ENCODE results near the gene ADAM10. TPM values are rescaled to one million over a fixed set of nuclear protein-coding genes. Genes with fewer than 3 reads are reported as not detected.

Gene ADAM10
- total RNA-seq, 1 donor from 2014 or later, result 64.9 TPM

DNA sequence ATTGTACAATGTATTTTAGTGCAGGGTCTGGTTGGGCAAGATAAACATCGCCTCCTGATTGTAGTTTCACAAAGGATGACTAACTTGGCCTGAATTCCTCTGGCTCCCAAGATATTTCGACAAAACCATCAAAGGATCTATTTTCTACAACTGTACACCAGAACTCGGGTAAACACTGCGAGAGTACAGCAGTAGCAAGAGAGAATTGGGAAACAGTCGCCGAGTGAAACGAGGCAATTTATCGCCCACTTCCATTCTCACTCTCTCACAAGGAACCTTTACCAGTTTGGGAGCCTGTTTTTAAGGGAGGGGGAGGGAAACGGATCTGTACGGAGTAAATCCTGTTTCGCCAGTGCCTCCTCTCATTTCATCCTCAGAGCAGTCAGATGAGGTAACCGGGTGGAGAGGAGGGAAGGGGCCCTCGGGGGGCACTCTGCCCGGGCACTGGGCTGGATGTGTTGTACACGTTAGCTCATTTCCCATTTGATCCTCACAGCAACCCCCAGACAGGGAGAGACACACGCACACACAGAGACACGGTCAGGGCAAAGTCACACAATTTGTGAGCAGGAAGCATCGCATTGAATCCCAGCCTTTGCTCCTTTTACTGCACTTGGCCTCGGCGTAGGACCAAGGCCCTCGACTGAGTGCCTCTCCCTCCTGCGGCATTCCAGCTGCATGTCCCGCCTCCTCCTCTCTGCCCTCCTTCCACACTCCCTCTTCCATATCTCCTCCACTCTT is 197.6 kb downstream of the ADAM10 start:
- intact Hi-C loops (cut with DNase I), result loop anchor here (5.0 kb wide), 1 partner anchor 45 kb away; no protein-coding TSS in a partner anchor
- peak; percentile 47 for ATAC-seq
- DNase-seq (ENCODE audit: missing footprints), result no peak

GRCh38 chr15:58551084-58551763 is 198.3 kb downstream of the ADAM10 start:
- intact Hi-C loops (cut with DNase I), result loop anchor here (5.0 kb wide), 1 partner anchor 46 kb away; no protein-coding TSS in a partner anchor
- no peak for ATAC-seq
- no peak for DNase-seq (ENCODE audit: missing footprints)

DNA sequence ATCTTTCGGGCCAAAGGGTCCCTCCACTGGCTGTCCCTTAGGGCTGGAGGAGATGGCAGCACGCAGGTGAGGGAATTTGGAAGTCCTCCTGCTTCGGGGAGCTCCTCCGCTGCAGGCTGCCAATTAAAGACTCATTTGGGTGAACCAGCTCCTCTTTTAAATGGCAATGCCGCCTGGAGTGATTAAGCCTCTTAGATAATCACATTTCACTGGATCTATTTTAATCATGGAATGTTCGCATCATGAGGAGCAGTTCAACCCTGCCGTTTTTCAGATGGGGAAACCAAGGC is 199.8 kb downstream of the ADAM10 start:
- ATAC-seq, result no peak
- DNase-seq (ENCODE audit: missing footprints), result no peak
- intact Hi-C loops (cut with DNase I), result loop anchor here (5.0 to 10.0 kb wide), 4 partner anchors 48 to 322 kb away; partner anchors contain the start of gene ADAM10

DNA sequence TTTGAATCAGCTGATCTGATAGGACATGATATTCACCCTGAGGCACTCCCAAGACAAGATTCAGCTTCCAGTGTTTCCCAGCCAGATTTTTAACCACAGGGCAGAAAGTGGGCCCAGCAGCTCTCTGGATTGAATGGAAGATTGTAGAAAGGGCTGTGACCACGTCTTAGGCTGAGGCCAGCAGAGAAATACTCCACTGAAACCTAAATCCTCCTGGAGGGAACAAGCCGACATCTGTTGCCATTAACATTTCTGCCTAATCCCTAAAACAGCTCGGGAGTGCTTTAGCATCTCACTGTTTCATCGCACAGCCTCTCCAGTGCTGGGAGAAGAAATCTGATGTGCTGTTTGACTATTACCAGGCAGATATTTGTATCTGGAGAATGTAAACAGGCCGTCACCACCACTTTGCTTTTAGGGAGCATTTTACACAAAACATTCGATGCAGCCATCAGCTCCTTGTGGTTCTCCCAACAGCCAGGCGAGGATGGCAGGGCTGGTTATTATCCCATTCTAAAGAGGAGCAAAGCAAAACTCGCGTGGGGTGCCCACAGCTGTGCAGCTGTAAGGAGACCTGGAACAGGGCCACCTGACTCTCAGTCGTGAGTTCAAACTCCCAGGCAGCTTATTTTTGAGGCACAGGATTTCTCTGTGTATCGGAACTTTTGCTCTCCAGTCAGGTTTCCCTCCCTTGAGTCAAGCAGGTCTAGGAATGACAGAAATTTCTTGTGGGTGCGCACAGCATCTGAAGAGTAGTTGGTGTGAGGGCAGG is 200.3 kb downstream of the ADAM10 start:
- intact Hi-C loops (cut with DNase I), result loop anchor here (5.0 to 10.0 kb wide), 3 partner anchors 118 to 322 kb away; partner anchors contain the start of gene ADAM10
- ATAC-seq, result no peak

GRCh38 chr15:58548308-58549012 is 201.0 kb downstream of the ADAM10 start:
- ATAC-seq (peak; percentile 6), DNase-seq (ENCODE audit: missing footprints) (no peak)
- intact Hi-C loops (cut with DNase I), result loop anchor here (5.0 to 10.0 kb wide), 3 partner anchors 119 to 321 kb away; partner anchors contain the start of gene ADAM10

More for the DNA sequence above, 200.3 kb downstream of the ADAM10 start:
- no peak for DNase-seq (ENCODE audit: missing footprints)

- intact Hi-C loops (cut with DNase I), result loop anchor here (5.0 to 10.0 kb wide), 3 partner anchors 120 to 320 kb away; partner anchors contain the start of gene ADAM10
- ATAC-seq (no peak), DNase-seq (ENCODE audit: missing footprints) (no peak)
Observed at GRCh38 chr15:58547628-58548307, 201.7 kb downstream of the ADAM10 start.

GRCh38 chr15:58546635-58547627 is 202.6 kb downstream of the ADAM10 start:
- peak; percentile 90 for ATAC-seq
- no peak for DNase-seq (ENCODE audit: missing footprints)
- intact Hi-C loops (cut with DNase I), result loop anchor here (1.0 to 10.0 kb wide), 4 partner anchors 19 to 320 kb away; partner anchors contain the start of gene ADAM10

DNA sequence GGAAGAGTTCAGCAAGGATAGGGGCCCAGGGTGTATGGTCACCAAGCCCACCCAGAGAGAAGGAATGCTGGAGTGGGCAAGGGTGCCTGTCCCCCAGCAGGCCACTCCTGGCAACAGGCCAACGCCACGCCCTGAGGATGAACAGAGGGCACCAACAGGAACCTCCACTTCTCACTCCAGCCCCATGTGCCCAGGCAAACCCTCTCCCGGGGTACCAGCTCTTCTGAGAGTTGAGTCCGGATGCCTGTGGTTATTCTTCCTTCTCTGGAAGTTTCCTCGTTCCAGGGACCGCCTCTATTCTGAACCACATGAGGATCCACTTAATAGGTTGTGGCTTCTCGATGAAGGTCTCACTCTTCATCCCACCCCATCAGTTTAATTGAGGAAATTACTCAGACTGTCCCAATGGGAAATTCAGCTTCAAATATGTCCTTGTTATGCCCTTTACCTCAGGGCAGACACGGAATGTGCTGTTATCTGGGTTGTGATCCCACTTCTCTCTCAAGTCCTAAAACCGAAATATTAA is 203.4 kb downstream of the ADAM10 start:
- peak; percentile 72 for DNase-seq (ENCODE audit: missing footprints)
- intact Hi-C loops (cut with DNase I), result loop anchor here (1.0 to 10.0 kb wide), 4 partner anchors 18 to 319 kb away; partner anchors contain the start of gene ADAM10
- no peak for ATAC-seq

DNA sequence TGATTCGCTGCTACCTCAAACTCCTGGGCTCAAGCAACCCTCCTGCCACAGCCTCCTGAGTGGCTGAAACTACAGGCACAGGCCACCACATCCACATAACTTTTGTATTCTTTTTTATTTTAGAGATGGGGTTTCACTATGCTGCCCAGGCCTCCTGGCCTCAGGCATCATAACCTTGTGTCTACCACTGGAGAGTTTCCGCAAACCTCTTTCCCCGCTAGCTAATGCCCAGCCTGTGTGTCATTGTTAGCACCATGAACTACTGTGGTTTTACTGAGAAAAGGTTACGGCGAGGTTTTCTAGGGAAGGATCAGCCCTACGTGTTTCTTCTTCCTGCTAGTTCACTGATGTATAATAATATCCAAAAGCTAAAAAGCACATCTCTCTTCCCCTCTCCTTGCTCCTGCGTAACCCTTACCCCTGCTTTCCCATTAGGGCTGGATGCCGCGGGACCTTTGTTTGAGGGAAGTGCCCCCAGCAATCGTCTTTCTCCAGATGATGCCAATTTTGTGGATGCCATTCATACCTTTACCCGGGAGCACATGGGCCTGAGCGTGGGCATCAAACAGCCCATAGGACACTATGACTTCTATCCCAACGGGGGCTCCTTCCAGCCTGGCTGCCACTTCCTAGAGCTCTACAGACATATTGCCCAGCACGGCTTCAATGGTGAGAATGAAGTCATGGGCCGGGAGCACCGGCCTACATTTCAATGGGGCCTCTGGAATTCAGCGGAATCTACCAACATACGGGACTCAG is 204.0 kb downstream of the ADAM10 start:
- no peak for DNase-seq (ENCODE audit: missing footprints)
- intact Hi-C loops (cut with DNase I), result loop anchor here (1.0 to 10.0 kb wide), 4 partner anchors 17 to 318 kb away; partner anchors contain the start of gene ADAM10

DNA sequence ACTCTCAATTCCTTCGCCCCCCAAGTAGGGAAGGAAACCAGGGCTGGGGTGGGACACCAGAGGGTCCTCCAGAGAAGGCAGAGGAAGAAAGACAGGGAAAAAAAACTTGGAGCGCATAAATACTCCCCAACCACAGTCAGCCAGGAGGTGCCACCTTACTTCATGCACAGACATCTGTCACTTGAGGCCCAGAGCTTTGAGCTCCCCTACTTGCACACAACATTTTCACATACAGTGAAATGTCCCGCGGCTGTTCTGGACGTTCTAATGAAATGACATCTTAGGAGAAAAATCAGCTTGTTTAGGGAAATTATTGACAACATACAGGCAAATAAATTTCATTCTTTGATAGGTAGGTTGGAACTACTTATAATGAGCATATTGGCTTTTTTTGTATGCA is 204.8 kb downstream of the ADAM10 start:
- DNase-seq (ENCODE audit: missing footprints) (no peak), ATAC-seq (no peak)
- intact Hi-C loops (cut with DNase I), result loop anchor here (5.0 to 10.0 kb wide), 3 partner anchors 123 to 317 kb away; partner anchors contain the start of gene ADAM10

More for the DNA sequence above, 204.0 kb downstream of the ADAM10 start:
- no peak for ATAC-seq

DNA sequence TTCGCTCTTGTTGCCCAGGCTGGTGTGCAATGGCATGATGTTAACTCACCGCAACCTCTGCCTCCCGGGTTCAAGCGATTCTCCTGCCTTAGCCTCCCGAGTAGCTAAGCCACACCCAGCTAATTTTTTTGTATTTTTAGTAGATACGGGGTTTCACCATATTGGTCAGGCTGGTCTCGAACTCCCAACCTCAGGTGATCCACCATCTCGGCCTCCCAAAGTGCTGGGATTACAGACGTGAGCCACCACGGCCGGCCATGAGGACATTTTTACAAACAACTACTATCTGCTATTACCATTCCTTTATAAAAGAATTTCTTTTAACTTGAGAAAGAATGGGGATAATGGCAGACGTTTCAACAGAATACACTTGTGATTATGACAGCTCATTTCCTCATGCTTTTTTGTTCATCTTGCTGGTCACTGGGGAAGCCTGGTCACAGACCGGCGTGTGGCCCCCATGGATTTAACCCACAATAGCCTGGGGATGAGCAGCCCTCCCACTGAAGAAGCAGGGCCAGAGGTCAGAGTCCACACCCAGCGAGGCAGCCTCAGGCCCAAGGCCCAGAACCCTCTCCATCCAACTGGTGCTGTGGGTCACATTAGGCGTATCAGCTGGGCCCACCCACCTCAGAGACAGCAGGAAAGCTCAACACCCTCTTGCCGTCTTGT is 205.7 kb downstream of the ADAM10 start:
- intact Hi-C loops (cut with DNase I), result loop anchor here (10.0 kb wide), 1 partner anchor 201 kb away; the partner anchor contains the start of gene ADAM10
- ATAC-seq, result no peak

DNA sequence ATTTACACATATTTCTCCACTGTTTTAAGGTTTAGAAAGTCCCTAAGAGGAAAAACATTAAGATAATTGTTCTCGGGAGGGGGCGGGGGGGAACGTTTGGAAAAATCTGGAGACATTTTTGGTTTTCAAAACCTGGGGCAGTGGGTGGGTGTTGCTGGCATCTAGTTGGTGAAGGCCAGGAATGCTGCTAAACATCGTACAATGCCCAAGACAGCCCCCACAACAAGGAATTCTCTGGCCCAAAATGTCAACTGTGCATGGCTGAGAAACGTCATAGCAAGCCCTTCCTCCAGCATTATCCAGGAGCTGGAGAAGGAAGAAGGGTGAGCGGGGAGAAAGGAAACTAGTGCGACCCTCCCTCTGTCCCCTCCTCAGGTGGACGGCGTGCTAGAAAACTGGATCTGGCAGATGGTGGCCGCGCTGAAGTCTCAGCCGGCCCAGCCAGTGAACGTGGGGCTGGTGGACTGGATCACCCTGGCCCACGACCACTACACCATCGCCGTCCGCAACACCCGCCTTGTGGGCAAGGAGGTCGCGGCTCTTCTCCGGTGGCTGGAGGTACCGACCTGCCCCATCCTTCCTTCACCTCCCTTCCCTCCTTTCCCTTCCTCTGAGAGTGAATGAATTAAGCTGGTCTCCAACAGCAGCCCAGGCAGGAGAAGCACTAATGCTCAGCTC is 208.0 kb downstream of the ADAM10 start:
- no peak for DNase-seq (ENCODE audit: missing footprints)

More for the DNA sequence above, 205.7 kb downstream of the ADAM10 start:
- no peak for DNase-seq (ENCODE audit: missing footprints)

GRCh38 chr15:58539548-58539947 is 210.0 kb downstream of the ADAM10 start:
- ATAC-seq, result no peak
- DNase-seq (ENCODE audit: missing footprints), result no peak
- intact Hi-C loops (cut with DNase I), result no loop called here

More for the DNA sequence above, 208.0 kb downstream of the ADAM10 start:
- no peak for ATAC-seq
- intact Hi-C loops (cut with DNase I), result loop anchor here (10.0 kb wide), 1 partner anchor 203 kb away; the partner anchor contains the start of gene ADAM10

GRCh38 chr15:58538901-58539300 is 210.6 kb downstream of the ADAM10 start:
- ATAC-seq, result no peak
- intact Hi-C loops (cut with DNase I), result no loop called here
- DNase-seq (ENCODE audit: missing footprints), result no peak
